SK-N-SH (cell line): ENCODE results near the gene CDC42SE2. TPM values are rescaled to one million over a fixed set of nuclear protein-coding genes. Genes with fewer than 3 reads are reported as not detected.
A peak's percentile ranks its signal among the peaks of the same experiment; 100 is the strongest.

Experiments used
- CTCF ChIA-PET: fragments of 300-600, 350-600 bp; formaldehyde crosslinking; extraction: SDS; loops from one replicate; lab custom pipeline; 2021; lab: Yijun Ruan, JAX
- POLR2A ChIA-PET: fragments of 350-600 bp; sonication (Branson Sonifier 250); formaldehyde crosslinking; extraction: SDS; loops from one replicate; lab custom pipeline; 2020; ENCODE audit warnings: antibody characterized with exemption, inconsistent platforms; lab: Yijun Ruan, JAX
- DNase-seq: peaks from one replicate; pipeline ENCODE4 v3.0.0; 2012
- H2AFZ ChIP-seq: fragments of 200-600 bp; sonication (generic); 2 replicates; pipeline ENCODE4 v1.8.1; 2016; ENCODE audit warnings: antibody characterized with exemption, mild to moderate bottlenecking, low read depth
- H3F3A ChIP-seq: fragments of 200-600 bp; sonication (generic); replicated peaks from 2 replicates; pipeline ENCODE3; 2016; ENCODE audit warnings: antibody characterized with exemption, mild to moderate bottlenecking; ENCODE audit not compliant: insufficient read depth
- H3K27ac ChIP-seq, 2 experiments: fragments of 200-500 bp in 1 of 2; fragments of 200-600 bp in 1 of 2; sonication (Bioruptor generic) in 1 of 2; sonication (generic), shearing (Covaris generic) in 1 of 2; 2 replicates each; pipeline versions ENCODE4 v1.5.1 to v1.6.1; 2014 to 2016; ENCODE audit warnings: low read depth in 2 of 2, inconsistent platforms in 1 of 2, low read length in 1 of 2, mild to moderate bottlenecking in 1 of 2, mixed read lengths in 1 of 2
- H3K27me3 ChIP-seq: fragments of 200-600 bp; sonication (generic), shearing (Covaris generic); 2 replicates; pipeline ENCODE4 v1.6.1; 2016; ENCODE audit warnings: mixed run types; ENCODE audit not compliant: insufficient read depth
- H3K36me3 ChIP-seq, 2 experiments: fragments of 200-500 bp in 1 of 2; fragments of 200-600 bp in 1 of 2; sonication (Bioruptor generic) in 1 of 2; sonication (generic) in 1 of 2; replicated peaks in 1 of 2; 2 replicates each; pipeline versions ENCODE3 to v1.5.1; 2014 to 2016; ENCODE audit warnings: low read length in 1 of 2, mild to moderate bottlenecking in 1 of 2; ENCODE audit not compliant: insufficient read depth in 2 of 2, control insufficient read depth in 1 of 2
- H3K4me1 ChIP-seq, 2 experiments: fragments of 200-500 bp in 1 of 2; fragments of 200-600 bp in 1 of 2; sonication (Bioruptor generic) in 1 of 2; sonication (generic), shearing (Covaris generic) in 1 of 2; 2 replicates each; pipeline versions ENCODE4 v1.5.1 to v1.6.1; 2014 to 2016; ENCODE audit warnings: low read depth in 1 of 2, low read length in 1 of 2, mixed run types in 1 of 2; ENCODE audit not compliant: insufficient read depth in 2 of 2, control insufficient read depth in 1 of 2
- H3K4me2 ChIP-seq: fragments of 200-600 bp; sonication (generic), shearing (Covaris generic); 2 replicates; pipeline ENCODE4 v1.6.1; 2017; ENCODE audit warnings: mixed run types
- H3K4me3 ChIP-seq, 2 experiments: fragments of 200-500 bp in 1 of 2; fragments of 200-600 bp in 1 of 2; sonication (Bioruptor generic) in 1 of 2; sonication (generic), shearing (Covaris generic) in 1 of 2; 2 replicates each; pipeline versions ENCODE4 v1.5.1 to v1.8.1; 2014 to 2016; ENCODE audit warnings: low read depth in 2 of 2, inconsistent platforms in 1 of 2, low read length in 1 of 2, mild to moderate bottlenecking in 1 of 2, mixed read lengths in 1 of 2, moderate library complexity in 1 of 2
- H3K79me2 ChIP-seq: fragments of 200-600 bp; sonication (generic); 2 replicates; pipeline ENCODE4 v1.8.1; 2017; ENCODE audit warnings: mild to moderate bottlenecking; ENCODE audit not compliant: insufficient read depth
- H3K9ac ChIP-seq: fragments of 200-600 bp; sonication (generic); 2 replicates; pipeline ENCODE4 v1.6.1; 2017; ENCODE audit warnings: mixed run types
- H3K9me2 ChIP-seq: fragments of 200-600 bp; sonication (generic); 2 replicates; pipeline ENCODE4 v1.6.1; 2017; ENCODE audit warnings: mixed run types
- H3K9me3 ChIP-seq: fragments of 200-600 bp; sonication (generic); 2 replicates; pipeline ENCODE4 v1.6.1; 2017; ENCODE audit warnings: mixed run types, mild to moderate bottlenecking, moderate library complexity
- H4K20me1 ChIP-seq: fragments of 200-600 bp; sonication (generic); 2 replicates; pipeline ENCODE4 v1.6.1; 2017; ENCODE audit warnings: mild to moderate bottlenecking, mixed run types; ENCODE audit not compliant: insufficient read depth
- CHD2 ChIP-seq: fragments of 150-350 bp; IDR thresholded peaks from 2 replicates; pipeline ENCODE4 v1.6.1; 2018; ENCODE audit warnings: low read length; ENCODE audit not compliant: partially characterized antibody
- EP300 ChIP-seq, 2 experiments: IDR thresholded peaks; 2 replicates each; pipeline versions ENCODE4 v1.4.0 to v1.6.1; 2012; ENCODE audit warnings: borderline replicate concordance in 1 of 2, low read depth in 1 of 2, low read length in 1 of 2
- GABPA ChIP-seq: IDR thresholded peaks from 2 replicates; pipeline ENCODE4 v1.4.0; 2012; ENCODE audit warnings: low read depth, mild to moderate bottlenecking
- GATA2 ChIP-seq: sonication (generic); formaldehyde crosslinking; IDR thresholded peaks from 2 replicates; pipeline ENCODE4 v1.5.0; 2020; ENCODE audit warnings: mild to moderate bottlenecking, missing genetic modification reagents
- JUND ChIP-seq: IDR thresholded peaks from 2 replicates; pipeline ENCODE4 v1.4.0; 2012
- MEF2A ChIP-seq: IDR thresholded peaks from 2 replicates; pipeline ENCODE4 v1.4.0; 2012; ENCODE audit warnings: low read depth, borderline replicate concordance
- MXI1 ChIP-seq: IDR thresholded peaks from 2 replicates; pipeline ENCODE4 v1.6.1; 2012; ENCODE audit warnings: mild to moderate bottlenecking, low read depth, low read length, improper control_type of control experiment
- PBX3 ChIP-seq: IDR thresholded peaks from 2 replicates; pipeline ENCODE4; 2012
- POLR2AphosphoS5 ChIP-seq: IDR thresholded peaks from 2 replicates; pipeline ENCODE4 v1.6.1; 2012; ENCODE audit warnings: low read depth, low read length
- RCOR1 ChIP-seq: fragments of 150-350 bp; IDR thresholded peaks from 2 replicates; pipeline ENCODE4 v1.6.1; 2017; ENCODE audit warnings: antibody characterized with exemption, low read length
- RFX5 ChIP-seq: IDR thresholded peaks from 2 replicates; pipeline ENCODE4 v1.6.1; 2012; ENCODE audit warnings: mild to moderate bottlenecking, improper control_type of control experiment, low read length
- SMC3 ChIP-seq: IDR thresholded peaks from 2 replicates; pipeline ENCODE4 v1.6.1; 2012; ENCODE audit warnings: low read depth, low read length, improper control_type of control experiment
- TCF12 ChIP-seq: IDR thresholded peaks from 2 replicates; pipeline ENCODE4 v1.4.0; 2012
- TEAD4 ChIP-seq: IDR thresholded peaks from 2 replicates; pipeline ENCODE4 v1.4.0; 2012; ENCODE audit warnings: mild to moderate bottlenecking, borderline replicate concordance; ENCODE audit not compliant: insufficient read depth
- USF1 ChIP-seq: IDR thresholded peaks from 2 replicates; pipeline ENCODE4 v1.4.0; 2012; ENCODE audit warnings: low read depth, borderline replicate concordance
- YY1 ChIP-seq: IDR thresholded peaks from 2 replicates; pipeline ENCODE4 v1.4.0; 2012; ENCODE audit warnings: low read depth, mild to moderate bottlenecking
- WGBS: methylation state at CpG from one replicate; pipeline ENCODE4 v1.1.6; 2017; ENCODE audit warnings: low lambda C conversion rate; 5-methylcytosine and 5-hydroxymethylcytosine counted together
- polyA plus RNA-seq, 3 experiments: library from polyadenylated mRNA; depleted of rRNA; stranded (reverse); fragments of >200 nt; gene quantifications; 2 replicates each; pipeline ENCODE4 v1.2.3, GENCODE V29; 2012
- TF ChIP-seq, protein P1 (sequence below): IDR thresholded peaks from 2 replicates; pipeline ENCODE4 v1.4.0; 2012; ENCODE audit warnings: low read depth
- TF ChIP-seq, protein P2 (sequence below): fragments of 150-350 bp; IDR thresholded peaks from 2 replicates; pipeline ENCODE4 v1.6.1; 2017; ENCODE audit warnings: antibody characterized with exemption, low read length, low read depth, borderline replicate concordance
- TF ChIP-seq, protein P3 (sequence below): IDR thresholded peaks from 2 replicates; pipeline ENCODE4 v1.6.1; 2012; ENCODE audit warnings: mild to moderate bottlenecking, low read depth, low read length, moderate library complexity

Gene CDC42SE2
- polyA plus RNA-seq, 1 of the 3 experiments (the other 2 are of a cell fraction), result 8.6 TPM

GRCh38 chr5:131228646-131229045 lies 35.2 kb upstream of the CDC42SE2 start:
- Histone ChIP-seq H3K4me2 (no peak overlapping the region), H4K20me1 (no peaks in the 10 kb centered on the region), H3K36me3 (no peaks in the 10 kb centered on the region), H3K27me3 (no peaks in the 10 kb centered on the region), H3K9me3 (no peaks in the 10 kb centered on the region), H3K4me3 (no peak overlapping the region), H3K27ac (no peak overlapping the region), H3F3A (no peaks in the 10 kb centered on the region), H3K79me2 (no peaks in the 10 kb centered on the region), H2AFZ (0 out of 2 replicates have a peak overlapping the region, but pooled peaks have one; percentile 11), H3K9me2 (no peaks in the 10 kb centered on the region), H3K9ac (no peak overlapping the region), H3K4me1 (no peaks in the 10 kb centered on the region)
- WGBS, result 68% methylated on average over 1 of the region's 1 CpG
- TF ChIP-seq, protein P1, sequence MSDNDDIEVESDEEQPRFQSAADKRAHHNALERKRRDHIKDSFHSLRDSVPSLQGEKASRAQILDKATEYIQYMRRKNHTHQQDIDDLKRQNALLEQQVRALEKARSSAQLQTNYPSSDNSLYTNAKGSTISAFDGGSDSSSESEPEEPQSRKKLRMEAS, result no peak
- TF ChIP-seq TEAD4, result no peak
- TF ChIP-seq POLR2AphosphoS5, result no peak
- TF ChIP-seq YY1, result no peak
- TF ChIP-seq MEF2A, result no peak
- no peak for TF ChIP-seq USF1
- TF ChIP-seq JUND, result no peak
- TF ChIP-seq, protein P2, sequence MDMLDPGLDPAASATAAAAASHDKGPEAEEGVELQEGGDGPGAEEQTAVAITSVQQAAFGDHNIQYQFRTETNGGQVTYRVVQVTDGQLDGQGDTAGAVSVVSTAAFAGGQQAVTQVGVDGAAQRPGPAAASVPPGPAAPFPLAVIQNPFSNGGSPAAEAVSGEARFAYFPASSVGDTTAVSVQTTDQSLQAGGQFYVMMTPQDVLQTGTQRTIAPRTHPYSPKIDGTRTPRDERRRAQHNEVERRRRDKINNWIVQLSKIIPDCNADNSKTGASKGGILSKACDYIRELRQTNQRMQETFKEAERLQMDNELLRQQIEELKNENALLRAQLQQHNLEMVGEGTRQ, result no peak
- no peak for TF ChIP-seq MXI1
- TF ChIP-seq CHD2, result no peak
- no peak for TF ChIP-seq SMC3
- TF ChIP-seq, protein P3, sequence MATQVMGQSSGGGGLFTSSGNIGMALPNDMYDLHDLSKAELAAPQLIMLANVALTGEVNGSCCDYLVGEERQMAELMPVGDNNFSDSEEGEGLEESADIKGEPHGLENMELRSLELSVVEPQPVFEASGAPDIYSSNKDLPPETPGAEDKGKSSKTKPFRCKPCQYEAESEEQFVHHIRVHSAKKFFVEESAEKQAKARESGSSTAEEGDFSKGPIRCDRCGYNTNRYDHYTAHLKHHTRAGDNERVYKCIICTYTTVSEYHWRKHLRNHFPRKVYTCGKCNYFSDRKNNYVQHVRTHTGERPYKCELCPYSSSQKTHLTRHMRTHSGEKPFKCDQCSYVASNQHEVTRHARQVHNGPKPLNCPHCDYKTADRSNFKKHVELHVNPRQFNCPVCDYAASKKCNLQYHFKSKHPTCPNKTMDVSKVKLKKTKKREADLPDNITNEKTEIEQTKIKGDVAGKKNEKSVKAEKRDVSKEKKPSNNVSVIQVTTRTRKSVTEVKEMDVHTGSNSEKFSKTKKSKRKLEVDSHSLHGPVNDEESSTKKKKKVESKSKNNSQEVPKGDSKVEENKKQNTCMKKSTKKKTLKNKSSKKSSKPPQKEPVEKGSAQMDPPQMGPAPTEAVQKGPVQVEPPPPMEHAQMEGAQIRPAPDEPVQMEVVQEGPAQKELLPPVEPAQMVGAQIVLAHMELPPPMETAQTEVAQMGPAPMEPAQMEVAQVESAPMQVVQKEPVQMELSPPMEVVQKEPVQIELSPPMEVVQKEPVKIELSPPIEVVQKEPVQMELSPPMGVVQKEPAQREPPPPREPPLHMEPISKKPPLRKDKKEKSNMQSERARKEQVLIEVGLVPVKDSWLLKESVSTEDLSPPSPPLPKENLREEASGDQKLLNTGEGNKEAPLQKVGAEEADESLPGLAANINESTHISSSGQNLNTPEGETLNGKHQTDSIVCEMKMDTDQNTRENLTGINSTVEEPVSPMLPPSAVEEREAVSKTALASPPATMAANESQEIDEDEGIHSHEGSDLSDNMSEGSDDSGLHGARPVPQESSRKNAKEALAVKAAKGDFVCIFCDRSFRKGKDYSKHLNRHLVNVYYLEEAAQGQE, result no peak
- DNase-seq, result no peak
- POLR2A ChIA-PET, result interaction anchor here (1.2 kb wide), 1 partner anchor 35 kb away, joined by 3 read pairs; the partner anchor contains the start of gene CDC42SE2
- CTCF ChIA-PET, result no interaction called here

DNA sequence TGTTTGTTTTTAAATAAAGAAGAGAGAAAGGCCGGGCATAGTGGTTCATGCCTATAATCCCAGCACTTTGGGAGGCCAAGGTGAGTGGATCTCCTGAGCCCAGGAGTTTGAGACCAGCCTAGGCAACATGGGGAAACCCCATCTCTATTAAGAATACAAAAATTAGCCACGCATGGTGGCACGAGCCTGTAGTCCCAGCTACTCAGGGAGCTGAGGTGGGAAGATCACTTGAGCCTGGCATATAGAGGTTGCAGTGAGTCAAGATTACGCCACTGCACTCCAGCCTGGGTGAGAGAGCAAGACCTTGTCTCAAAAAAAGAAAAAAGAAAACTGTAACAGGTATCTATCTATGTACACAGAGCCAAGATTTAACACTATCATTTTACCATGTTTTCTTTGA lies 34.2 kb upstream of the CDC42SE2 start:
- DNase-seq, result no peak
- H3K36me3 ChIP-seq, result no peaks in the 10 kb centered on the region
- no peaks in the 10 kb centered on the region for H3K9me3 ChIP-seq
- H3K4me1 ChIP-seq, result no peaks in the 10 kb centered on the region
- H2AFZ ChIP-seq, result 0 out of 2 replicates have a peak overlapping the region, but pooled peaks have one; percentile 35
- POLR2A ChIA-PET, result no interaction called here
- no peak overlapping the region for H3K4me3 ChIP-seq
- H4K20me1 ChIP-seq, result no peaks in the 10 kb centered on the region
- H3K79me2 ChIP-seq, result no peaks in the 10 kb centered on the region
- no peak overlapping the region for H3K9ac ChIP-seq
- no peaks in the 10 kb centered on the region for H3F3A ChIP-seq
- no peaks in the 10 kb centered on the region for H3K9me2 ChIP-seq
- no peaks in the 10 kb centered on the region for H3K27me3 ChIP-seq
- no peak overlapping the region for H3K27ac ChIP-seq
- no peak overlapping the region for H3K4me2 ChIP-seq
- 93% methylated on average over 4 of the region's 4 CpGs for WGBS
- CTCF ChIA-PET, result interaction anchor here (0.8 kb wide), 1 partner anchor 23 kb away, joined by 3 read pairs; no protein-coding TSS in a partner anchor
- TF ChIP-seq MXI1, result no peak
- TF ChIP-seq GABPA, result no peak
- TF ChIP-seq RFX5, result no peak
- TF ChIP-seq GATA2, result no peak
- TF ChIP-seq PBX3, result no peak
- TF ChIP-seq, protein P3, result no peak
- TF ChIP-seq RCOR1, result no peak
- TF ChIP-seq TCF12, result no peak
- no peak for TF ChIP-seq POLR2AphosphoS5
- TF ChIP-seq EP300 (IDR thresholded peaks at IDR 0.05; ENCODE audit: borderline replicate concordance in 1 of 2, low read depth in 1 of 2, low read length in 1 of 2), result no peak
